Myocyte (in vitro differentiated cells): ENCODE measurements around the gene GDF15. TPM values are rescaled to one million over a fixed set of nuclear protein-coding genes. Genes with fewer than 3 reads are reported as not detected.
"Not testable (repeated sequence)": the region's sequence is repeated elsewhere in the genome, so short reads cannot be mapped to it uniquely, and the experiment has no call there.

Experiments used
- DNase-seq: peaks from one replicate; pipeline ENCODE4 v3.0.0-alpha.2; 2012; ENCODE audit warnings: low read depth
- polyA plus RNA-seq: library from polyadenylated mRNA; unstranded; fragments of >200 nt; gene quantifications from one replicate; pipeline ENCODE4 v1.2.1, GENCODE V29; 2012; ENCODE audit warnings: missing spikeins
- total RNA-seq: library from RNA; depleted of rRNA; stranded (reverse); fragments of >200 nt; gene quantifications from 2 replicates; pipeline ENCODE4 v1.2.3, GENCODE V29; 2014

The GDF15 gene, protein sequence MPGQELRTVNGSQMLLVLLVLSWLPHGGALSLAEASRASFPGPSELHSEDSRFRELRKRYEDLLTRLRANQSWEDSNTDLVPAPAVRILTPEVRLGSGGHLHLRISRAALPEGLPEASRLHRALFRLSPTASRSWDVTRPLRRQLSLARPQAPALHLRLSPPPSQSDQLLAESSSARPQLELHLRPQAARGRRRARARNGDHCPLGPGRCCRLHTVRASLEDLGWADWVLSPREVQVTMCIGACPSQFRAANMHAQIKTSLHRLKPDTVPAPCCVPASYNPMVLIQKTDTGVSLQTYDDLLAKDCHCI
- 104 and 116 TPM in 2 replicates for total RNA-seq
- 143 TPM for polyA plus RNA-seq

DNA sequence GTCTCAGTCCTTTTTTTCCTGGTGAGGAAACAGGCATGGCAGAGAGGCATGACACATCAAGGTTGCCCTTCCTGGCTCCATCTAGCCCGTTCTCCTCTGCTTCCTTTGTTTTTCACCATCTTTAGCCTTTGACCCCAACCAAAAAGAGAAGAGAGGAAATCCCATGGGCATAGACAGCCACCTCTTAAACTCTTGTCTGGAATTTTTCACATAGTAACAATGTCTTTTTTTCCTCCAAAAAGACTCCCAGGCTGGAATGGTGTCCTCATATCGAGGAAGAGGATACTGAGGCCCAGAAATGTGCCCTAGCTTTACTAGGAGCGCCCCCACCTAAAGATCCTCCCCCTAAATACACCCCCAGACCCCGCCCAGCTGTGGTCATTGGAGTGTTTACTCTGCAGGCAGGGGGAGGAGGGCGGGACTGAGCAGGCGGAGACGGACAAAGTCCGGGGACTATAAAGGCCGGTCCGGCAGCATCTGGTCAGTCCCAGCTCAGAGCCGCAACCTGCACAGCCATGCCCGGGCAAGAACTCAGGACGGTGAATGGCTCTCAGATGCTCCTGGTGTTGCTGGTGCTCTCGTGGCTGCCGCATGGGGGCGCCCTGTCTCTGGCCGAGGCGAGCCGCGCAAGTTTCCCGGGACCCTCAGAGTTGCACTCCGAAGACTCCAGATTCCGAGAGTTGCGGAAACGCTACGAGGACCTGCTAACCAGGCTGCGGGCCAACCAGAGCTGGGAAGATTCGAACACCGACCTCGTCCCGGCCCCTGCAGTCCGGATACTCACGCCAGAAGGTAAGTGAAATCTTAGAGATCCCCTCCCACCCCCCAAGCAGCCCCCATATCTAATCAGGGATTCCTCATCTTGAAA, at the start of gene GDF15:
Gene GDF15, plus strand, starts transcription at position 484 of the 868 bp plus-strand sequence. Its CDS starts 32 bp downstream, at position 516.
- DNase-seq = peak; percentile 91

DNA sequence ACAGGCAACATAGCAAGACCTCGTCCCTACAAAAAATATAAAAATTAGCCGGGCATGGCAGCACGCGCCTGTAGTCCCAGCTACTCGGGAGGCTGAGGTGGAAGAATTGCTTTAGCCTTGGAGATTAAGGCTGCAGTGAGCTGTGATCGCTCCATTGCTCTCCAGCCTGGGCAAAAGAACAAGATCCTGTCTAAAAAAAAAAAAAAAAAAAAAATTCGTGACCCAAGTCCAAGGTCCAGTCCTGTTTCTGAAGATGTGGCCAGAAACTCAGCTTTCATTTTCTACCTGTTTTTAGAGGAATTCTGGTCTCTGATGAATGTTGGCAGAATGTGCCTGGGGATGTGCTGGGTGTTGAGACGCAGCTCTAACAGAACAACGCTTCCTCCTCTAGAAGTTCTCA, 47.4 kb upstream of the GDF15 start:
- DNase-seq = no peak

DNA sequence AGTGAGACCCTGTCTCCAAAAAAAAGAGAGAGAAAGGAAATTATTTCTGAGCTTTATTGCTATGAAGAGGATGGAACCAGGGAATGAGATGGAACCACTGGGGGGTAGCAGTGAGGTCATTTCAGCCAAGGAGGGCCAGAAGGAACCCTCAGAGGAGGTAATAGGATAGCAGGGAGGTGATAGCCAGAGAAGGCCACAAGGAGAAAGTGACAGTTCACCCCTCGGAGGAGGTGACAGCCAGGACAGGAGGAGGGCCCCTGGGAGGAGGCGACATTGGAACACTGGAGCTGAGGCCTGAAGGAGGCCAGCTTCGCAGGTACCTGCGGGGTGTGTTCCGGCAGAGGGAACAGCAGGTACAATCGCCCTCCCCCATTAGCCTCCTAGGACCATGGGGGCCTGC, 46.2 kb upstream of the GDF15 start:
- DNase-seq = peak; percentile 42

GRCh38 chr19:18340190-18340989, 45.6 kb upstream of the GDF15 start, which contains the start of gene PGPEP1:
Gene PGPEP1 (plus strand): TSS chr19:18340598. CDS start chr19:18340682, 84 bp downstream.
- peak; percentile 73 for DNase-seq

DNA sequence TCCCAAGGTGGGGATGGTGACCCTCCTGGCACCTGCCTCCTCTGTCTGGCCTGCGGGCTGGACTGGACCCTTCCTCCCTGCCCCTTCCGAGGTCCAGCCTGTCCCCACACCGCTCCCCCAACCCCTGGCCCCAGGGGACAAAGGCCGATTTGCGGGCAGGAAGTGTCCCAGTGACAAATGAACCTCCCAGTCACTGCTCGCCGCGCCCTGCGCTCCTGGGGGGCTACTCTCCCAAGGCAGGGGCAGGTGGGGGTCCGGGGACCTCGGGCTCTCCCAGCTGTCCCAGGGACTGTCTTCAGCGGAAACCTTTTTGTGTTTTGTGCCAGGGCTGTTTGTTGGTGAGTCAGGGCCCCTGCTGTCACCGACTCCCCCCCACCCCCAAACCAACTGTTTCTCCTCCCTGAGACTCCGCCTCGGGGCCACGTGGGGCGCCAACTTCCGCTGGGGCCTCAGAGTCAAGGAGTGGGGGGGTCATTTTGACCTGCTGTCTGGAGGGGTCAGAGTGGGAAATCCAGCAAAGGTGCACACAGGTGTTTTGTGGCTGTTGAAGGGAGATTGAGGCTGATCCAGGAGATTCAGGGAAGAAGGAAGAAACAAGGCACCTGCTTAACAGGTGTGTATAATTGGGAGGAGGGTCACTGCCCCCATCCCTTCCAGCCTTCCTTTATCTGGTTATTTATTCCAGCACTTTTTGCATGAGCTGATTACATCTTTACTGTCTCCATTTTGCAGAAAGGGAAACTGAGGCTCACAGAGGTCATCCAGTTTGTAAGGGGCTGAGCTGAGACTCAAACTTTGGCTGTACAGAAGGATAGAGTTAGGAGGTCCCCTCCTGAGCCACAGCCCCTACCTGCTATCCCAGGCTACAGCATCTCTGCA, 44.7 kb upstream of the GDF15 start:
- DNase-seq = peak; percentile 78

GRCh38 chr19:18342090-18342632, 43.8 kb upstream of the GDF15 start:
- no peak for DNase-seq

- no peak for DNase-seq
Observed at GRCh38 chr19:18344582-18344950, 41.4 kb upstream of the GDF15 start.

DNA sequence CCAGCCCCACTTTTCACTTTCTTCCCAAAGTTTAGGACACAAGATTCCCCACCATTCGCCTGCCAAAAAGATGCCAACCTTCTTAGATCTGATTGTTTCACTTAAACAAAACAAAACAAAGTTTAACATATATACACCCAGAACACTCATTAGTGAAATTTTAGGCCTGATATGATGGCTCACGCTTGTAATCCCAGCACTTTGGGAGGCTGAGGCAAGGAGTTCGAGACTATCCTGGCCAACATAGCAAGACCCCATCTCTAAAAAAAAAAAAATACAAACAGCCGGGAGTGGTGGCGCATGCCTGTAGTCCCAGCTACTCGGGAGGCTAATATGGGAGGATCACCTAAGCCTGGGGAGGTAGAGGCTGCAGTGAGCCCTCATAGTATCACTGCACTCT, 40.7 kb upstream of the GDF15 start:
- no peak for DNase-seq

- DNase-seq = no peak
Observed at GRCh38 chr19:18346091-18346490, 39.9 kb upstream of the GDF15 start.

GRCh38 chr19:18348171-18348570, 37.8 kb upstream of the GDF15 start:
- no peak for DNase-seq

DNA sequence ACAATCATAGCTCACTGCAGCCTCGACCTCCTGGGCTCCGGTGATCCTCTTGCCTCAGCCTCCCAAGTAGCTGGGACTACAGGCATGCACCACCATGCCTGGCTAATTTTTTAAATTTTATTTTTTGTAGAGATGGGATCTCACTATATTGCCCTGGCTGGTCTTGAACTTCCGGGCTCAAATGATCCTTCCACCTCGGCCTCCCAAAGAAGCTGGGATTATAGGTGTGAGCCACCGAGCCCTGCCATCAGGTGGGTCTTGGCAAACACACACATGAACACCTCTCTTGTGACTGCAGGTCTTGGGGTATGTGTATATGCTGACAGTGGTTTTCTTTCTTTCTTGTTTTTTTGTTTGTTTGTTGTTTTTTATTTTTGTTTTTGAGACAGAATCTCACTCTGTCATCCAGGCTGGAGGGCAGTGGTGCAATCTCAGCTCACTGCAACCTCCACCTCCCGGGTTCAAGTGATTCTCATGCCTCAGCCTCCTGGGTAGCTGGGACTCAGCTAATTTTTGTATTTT, 37.1 kb upstream of the GDF15 start:
- not testable (repeated sequence) for DNase-seq

- peak; percentile 56 for DNase-seq
Observed at GRCh38 chr19:18349524-18350128, 36.3 kb upstream of the GDF15 start.

DNA sequence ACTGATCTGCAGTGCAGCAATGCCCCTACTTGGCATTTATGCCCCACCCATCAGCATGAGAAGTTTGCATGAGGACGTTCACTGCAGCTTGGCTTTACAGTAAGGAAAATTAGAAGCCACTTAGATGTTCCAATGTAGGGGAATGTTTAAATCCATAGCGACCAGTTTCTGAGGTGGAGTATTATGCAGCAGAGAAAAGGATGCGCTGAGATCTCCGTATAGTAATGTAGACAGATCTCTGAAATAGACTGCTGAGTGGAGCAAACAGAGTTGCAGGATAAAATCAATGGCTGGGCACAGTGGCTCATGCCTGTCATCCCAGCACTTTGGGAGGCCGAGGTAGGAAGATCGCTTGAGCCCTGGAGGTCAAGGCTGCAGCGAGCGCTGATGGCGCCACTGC, 35.5 kb upstream of the GDF15 start:
- DNase-seq = no peak

- DNase-seq = no peak
Observed at GRCh38 chr19:18351544-18351943, 34.4 kb upstream of the GDF15 start.

DNA sequence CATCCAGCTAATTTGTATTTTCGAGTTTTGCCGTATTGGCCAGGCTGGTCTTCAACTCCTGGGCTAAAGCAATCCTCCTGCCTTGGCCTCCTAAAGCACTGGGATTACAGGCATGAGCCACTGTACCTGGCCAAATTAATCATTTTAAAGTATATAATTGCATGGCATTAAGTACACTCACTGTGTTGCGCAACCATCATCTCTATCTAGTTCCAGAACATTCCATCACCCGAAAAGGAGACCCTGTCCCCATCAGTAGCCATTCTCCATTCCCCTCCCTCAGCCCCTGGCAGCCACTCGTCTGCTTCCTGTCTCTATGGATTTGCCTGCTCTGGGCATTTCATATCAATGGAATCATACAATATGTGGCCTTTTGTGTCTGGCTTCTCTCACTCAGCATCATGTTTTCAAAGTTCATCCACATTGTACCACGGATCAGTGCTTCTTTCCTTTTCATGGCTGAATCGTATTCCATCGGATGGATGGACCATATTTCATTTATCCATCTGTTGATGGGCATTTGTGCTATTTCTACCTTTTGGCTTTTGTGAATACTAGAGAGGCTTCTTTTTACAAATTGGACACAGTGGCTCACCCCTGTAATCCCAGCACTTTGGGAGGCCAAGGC, 32.5 kb upstream of the GDF15 start:
- no peak for DNase-seq

GRCh38 chr19:18354743-18355142, 31.2 kb upstream of the GDF15 start:
- DNase-seq = not testable (repeated sequence)

DNA sequence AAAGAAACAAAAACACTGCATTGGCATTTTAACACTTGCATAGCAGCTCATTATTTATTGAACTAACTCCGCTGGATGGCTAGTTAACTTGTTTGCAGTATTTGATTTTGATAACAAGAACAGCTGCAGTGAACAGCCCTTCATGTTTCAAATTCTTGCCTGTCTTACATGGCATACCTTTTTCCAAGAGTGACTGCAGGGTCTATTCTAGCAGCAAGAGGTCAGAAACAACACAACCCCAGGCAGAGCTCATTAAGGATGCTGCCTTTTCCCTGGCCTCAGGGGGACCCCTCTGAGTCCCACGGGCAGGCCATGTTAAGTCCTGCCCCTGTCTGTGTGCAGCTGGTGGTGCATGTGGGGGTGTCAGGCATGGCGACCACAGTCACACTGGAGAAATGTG, 28.9 kb upstream of the GDF15 start:
- no peak for DNase-seq

DNA sequence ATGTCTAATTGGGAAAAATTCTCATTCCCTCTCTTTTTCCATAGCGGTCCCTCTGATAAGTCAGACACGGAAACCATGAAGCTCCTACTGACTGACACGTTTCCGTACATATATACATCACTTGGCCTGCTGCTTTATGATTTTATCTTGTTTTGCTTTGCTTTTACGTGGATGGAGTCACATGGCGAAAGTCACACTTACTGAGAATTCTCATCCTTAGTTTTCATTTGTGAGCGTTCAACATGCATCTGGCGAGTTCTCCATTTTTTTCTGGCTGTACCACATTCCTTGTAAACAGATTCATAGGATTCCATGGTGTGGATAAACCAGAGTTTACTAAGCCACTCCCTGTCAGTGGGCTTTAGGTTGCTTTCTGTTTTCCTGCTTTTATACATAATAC, 24.3 kb upstream of the GDF15 start:
- DNase-seq = no peak

- DNase-seq = no peak
Observed at GRCh38 chr19:18362934-18363542, 22.9 kb upstream of the GDF15 start.
